ENCODE data around the gene VMP1.
"Not testable (repeated sequence)": the region's sequence is repeated elsewhere in the genome, so short reads cannot be mapped to it uniquely, and the experiment has no call there.

Gene VMP1

DNA sequence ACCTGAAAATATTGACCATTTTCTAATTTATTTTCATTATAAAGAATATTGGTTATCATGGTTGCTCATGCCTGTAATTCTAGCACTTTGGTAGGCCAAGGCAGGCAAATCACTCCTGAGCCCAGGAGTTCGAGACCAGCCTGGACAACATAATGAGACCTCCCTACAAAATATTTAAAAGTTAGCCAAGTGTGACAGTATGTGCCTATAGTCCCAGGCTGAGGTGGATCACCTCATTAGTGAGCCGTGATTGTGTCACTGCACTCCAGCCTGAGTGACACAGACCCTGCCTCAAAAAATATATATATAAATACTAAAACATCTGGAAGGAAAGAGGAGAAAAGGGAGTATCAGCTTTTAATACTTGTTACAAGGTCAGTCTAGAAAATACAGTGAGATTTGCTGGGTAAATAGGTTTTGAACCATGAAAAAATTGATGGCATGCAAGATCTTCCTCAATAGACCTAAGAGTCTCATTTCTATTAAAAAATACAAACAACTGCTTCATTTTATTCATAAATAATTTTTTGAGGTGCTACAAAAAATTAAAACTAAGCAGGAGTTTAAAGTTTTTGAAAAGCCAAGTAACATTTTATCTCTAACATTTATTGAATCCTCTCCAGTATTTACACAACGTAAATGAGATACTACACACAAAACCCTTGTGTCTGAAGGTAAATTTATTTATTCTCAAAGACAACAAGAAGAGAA is 137.6 kb downstream of the VMP1 start:
- DNase-seq (ENCODE audit: extremely low read depth, insufficient read length) = no peak
- Histone ChIP-seq H3K27me3 (replicated peaks; ENCODE audit: control insufficient read depth, insufficient read depth, low read length) (no peaks in the 10 kb centered on the region), H3K36me3 (ENCODE audit: control insufficient read depth, insufficient read depth, low read length) (peaks cover 3% of the 10 kb centered on the region; the same call in 1 of the 2 replicates), H3K4me3 (replicated peaks; ENCODE audit: low read depth, low read length) (no peak overlapping the region)
- TF ChIP-seq, protein P1, sequence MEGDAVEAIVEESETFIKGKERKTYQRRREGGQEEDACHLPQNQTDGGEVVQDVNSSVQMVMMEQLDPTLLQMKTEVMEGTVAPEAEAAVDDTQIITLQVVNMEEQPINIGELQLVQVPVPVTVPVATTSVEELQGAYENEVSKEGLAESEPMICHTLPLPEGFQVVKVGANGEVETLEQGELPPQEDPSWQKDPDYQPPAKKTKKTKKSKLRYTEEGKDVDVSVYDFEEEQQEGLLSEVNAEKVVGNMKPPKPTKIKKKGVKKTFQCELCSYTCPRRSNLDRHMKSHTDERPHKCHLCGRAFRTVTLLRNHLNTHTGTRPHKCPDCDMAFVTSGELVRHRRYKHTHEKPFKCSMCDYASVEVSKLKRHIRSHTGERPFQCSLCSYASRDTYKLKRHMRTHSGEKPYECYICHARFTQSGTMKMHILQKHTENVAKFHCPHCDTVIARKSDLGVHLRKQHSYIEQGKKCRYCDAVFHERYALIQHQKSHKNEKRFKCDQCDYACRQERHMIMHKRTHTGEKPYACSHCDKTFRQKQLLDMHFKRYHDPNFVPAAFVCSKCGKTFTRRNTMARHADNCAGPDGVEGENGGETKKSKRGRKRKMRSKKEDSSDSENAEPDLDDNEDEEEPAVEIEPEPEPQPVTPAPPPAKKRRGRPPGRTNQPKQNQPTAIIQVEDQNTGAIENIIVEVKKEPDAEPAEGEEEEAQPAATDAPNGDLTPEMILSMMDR (IDR thresholded peaks at IDR 0.05; ENCODE audit: insufficient read depth, low read length, poor library complexity, severe bottlenecking) = no peak

DNA sequence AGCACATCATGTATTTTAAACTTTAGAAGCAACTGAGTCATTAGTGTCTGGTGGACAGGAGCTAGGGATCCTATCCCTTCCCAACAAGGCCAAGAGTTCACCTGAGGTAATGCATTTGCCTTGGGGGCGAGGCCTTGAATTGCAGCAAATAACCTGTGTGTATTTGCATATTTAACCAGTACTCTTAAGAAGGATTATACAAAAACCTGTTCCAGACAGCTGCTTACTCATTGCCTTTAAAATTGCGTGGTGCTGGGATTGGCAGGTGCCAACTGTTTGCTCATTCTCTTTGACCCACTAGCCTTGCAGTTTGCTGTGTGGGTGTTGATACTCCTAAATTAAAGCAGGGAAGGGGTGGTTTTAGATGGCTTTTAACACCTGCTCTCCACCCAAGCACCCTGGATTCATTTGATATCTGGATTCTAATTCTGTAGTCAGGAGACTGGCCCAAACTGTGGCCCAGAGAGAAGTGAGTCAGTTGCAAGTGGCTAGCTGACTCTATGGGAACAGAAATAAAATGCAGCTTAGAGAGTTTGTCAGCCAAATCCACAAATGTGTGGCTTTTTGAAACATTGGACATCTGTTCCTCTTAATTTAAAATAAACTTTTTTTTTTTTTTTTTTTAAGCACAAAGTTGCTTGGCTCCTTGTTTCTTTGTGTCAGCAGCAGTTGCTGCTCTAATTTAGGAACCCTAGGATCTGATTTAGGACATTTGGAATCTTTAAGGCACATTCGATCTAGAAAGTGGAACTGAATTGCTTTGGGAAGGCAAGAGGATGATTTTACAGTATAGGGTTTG is 138.3 kb downstream of the VMP1 start:
- Histone ChIP-seq H3K4me3 (replicated peaks; ENCODE audit: low read depth, low read length) (peak overlapping the region; percentile 29), H3K27me3 (replicated peaks; ENCODE audit: control insufficient read depth, insufficient read depth, low read length) (no peaks in the 10 kb centered on the region), H3K36me3 (ENCODE audit: control insufficient read depth, insufficient read depth, low read length) (no peaks in the 10 kb centered on the region)
- no peak for DNase-seq (ENCODE audit: extremely low read depth, insufficient read length)
- TF ChIP-seq, protein P1 (IDR thresholded peaks at IDR 0.05; ENCODE audit: insufficient read depth, low read length, poor library complexity, severe bottlenecking) = no peak

DNA sequence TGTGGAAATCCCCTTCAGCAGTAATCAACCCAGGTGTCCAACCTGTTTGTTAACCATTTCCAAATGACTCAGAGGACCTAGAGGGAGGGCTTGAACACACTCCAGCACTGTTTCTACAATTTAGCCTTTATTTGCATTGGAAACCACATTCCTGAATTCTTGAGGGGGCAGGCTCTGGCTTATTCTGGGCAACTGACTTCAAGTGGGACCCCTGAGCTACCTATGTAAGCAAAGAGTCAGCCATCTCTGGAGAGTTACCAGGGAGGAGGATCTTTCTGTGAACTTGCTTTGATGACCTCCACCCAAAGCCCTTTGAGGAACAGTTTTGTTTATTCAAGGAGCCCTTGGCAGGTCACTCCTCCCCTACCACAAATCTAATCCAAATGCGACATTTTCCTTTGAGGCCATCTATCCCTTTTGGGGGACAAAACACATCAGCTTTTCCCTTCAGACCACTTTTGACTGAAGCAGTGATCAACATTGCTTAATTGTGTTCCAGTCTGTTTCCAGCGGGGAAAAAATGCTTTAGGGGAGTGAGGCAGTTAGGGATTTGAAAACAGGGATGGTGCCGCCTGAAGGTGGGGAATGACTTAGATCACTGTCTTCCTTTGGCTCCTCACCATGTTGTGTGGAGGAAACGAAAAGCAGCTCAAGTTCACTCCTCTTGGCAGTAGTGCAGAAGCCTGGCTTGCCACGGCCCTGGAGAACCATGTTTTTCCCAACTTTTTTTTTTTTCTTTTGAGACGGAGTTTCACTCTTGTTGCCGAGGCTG is 139.1 kb downstream of the VMP1 start:
- DNase-seq (ENCODE audit: extremely low read depth, insufficient read length) = no peak
- no peak overlapping the region for H3K4me3 ChIP-seq (replicated peaks; ENCODE audit: low read depth, low read length)
- H3K27me3 ChIP-seq (replicated peaks; ENCODE audit: control insufficient read depth, insufficient read depth, low read length) = no peaks in the 10 kb centered on the region
- H3K36me3 ChIP-seq (ENCODE audit: control insufficient read depth, insufficient read depth, low read length) = no peaks in the 10 kb centered on the region
- TF ChIP-seq, protein P1 (IDR thresholded peaks at IDR 0.05; ENCODE audit: insufficient read depth, low read length, poor library complexity, severe bottlenecking) = no peak

DNA sequence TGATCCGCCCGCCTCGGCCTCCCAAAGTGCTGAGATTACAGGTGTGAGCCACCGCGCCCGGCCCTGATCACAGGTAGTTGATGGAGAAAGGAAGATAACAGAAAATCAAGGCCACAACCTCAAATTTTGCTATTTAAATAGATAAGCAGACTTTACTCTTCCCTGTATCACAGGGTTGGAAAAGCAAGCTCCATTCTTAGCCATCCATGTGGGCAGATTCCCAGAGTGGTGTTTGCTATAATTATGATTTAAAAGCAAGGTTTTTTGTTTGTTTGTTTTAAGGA is 140.9 kb downstream of the VMP1 start:
- no peak for DNase-seq (ENCODE audit: extremely low read depth, insufficient read length)
- Histone ChIP-seq H3K27me3 (replicated peaks; ENCODE audit: control insufficient read depth, insufficient read depth, low read length) (no peaks in the 10 kb centered on the region), H3K36me3 (ENCODE audit: control insufficient read depth, insufficient read depth, low read length) (no peaks in the 10 kb centered on the region), H3K4me3 (replicated peaks; ENCODE audit: low read depth, low read length) (no peak overlapping the region)
- TF ChIP-seq, protein P1 (IDR thresholded peaks at IDR 0.05; ENCODE audit: insufficient read depth, low read length, poor library complexity, severe bottlenecking) = no peak

DNA sequence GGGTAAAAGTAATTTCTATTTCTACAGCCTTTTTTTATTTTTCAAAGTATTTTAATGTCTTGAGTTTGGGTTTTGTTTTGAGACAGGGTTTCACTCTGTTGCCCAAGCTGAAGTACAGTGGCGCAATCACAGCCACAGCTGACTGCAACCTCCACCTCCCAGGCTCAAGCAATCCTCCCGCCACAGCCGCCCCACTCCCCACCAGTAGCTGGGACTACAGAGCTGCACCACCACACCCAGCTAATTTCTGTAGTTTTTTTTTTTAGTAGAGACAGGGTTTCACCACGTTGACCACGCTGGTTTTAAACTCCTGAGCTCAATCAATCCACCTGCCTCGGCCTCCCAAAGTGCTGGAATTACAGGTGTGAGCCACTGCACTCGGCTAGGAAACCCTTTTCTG is 141.3 kb downstream of the VMP1 start:
- H3K4me3 ChIP-seq (replicated peaks; ENCODE audit: low read depth, low read length) = no peak overlapping the region
- peak; percentile 75 for DNase-seq (ENCODE audit: extremely low read depth, insufficient read length)
- H3K36me3 ChIP-seq (ENCODE audit: control insufficient read depth, insufficient read depth, low read length) = no peaks in the 10 kb centered on the region
- H3K27me3 ChIP-seq (replicated peaks; ENCODE audit: control insufficient read depth, insufficient read depth, low read length) = no peaks in the 10 kb centered on the region
- TF ChIP-seq, protein P1 (IDR thresholded peaks at IDR 0.05; ENCODE audit: insufficient read depth, low read length, poor library complexity, severe bottlenecking) = no peak

DNA sequence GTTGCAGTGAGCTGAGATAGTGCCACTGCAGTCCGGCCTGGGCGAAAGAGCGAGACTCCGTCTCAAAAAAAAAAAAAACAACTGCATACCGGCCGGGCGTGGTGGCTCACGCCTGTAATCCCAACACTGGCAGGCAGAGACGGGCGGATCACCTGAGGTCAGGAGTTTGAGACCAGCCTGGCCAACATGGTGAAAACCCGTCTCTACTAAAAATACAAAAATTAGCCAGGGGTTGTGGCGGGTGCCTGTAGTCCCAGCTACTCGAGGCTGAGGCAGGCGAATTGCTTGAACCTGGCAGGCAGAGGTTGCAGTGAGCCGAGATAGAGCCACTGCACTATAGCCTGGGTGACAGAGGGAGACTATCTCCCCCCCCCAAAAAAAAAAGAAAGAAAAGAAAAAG is 142.9 kb downstream of the VMP1 start:
- not testable (repeated sequence) for H3K27me3 ChIP-seq (replicated peaks; ENCODE audit: control insufficient read depth, insufficient read depth, low read length); DNase-seq (ENCODE audit: extremely low read depth, insufficient read length); H3K36me3 ChIP-seq (ENCODE audit: control insufficient read depth, insufficient read depth, low read length); H3K4me3 ChIP-seq (replicated peaks; ENCODE audit: low read depth, low read length)
